ENCODE measurements around the gene PSMD5.

Gene PSMD5

DNA sequence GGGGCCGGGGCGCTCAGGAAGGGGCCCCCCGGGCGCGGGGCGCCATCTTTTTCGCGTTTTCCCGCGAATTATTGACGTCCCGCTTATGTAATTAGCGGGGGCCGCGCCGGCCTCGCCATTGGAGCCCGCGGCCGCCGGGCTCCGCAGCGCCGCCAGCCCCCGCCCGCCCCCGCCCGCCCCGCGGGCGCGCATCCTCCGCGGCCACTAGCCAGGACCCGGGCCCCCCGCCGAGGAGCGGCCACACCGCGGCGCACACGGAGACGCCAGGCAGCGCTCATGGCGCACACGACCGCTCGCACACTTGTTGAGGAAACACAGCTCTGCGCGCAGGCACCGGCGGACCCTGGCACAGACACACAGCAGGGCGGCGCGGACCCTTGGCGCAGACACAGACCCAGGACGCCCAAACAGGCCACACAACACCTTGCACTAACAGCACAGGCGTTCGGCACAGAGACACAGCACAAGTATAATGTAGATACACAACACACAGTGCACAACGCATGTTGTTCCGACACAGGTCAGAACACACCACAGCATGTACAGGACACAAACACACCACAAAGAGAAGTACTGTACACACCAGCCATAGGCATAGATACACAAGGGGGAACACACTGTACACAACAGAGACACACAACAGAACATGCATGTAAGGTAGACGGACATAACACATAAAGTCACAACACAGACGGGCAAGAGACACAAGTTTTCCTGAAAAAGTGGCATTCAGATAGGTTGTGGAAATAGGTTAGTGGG lies 34.7 kb upstream of the PSMD5 start:
- TF ChIP-seq, protein P1, sequence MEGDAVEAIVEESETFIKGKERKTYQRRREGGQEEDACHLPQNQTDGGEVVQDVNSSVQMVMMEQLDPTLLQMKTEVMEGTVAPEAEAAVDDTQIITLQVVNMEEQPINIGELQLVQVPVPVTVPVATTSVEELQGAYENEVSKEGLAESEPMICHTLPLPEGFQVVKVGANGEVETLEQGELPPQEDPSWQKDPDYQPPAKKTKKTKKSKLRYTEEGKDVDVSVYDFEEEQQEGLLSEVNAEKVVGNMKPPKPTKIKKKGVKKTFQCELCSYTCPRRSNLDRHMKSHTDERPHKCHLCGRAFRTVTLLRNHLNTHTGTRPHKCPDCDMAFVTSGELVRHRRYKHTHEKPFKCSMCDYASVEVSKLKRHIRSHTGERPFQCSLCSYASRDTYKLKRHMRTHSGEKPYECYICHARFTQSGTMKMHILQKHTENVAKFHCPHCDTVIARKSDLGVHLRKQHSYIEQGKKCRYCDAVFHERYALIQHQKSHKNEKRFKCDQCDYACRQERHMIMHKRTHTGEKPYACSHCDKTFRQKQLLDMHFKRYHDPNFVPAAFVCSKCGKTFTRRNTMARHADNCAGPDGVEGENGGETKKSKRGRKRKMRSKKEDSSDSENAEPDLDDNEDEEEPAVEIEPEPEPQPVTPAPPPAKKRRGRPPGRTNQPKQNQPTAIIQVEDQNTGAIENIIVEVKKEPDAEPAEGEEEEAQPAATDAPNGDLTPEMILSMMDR (IDR thresholded peaks at IDR 0.05) = peak; percentile 15; the same call in 1 of the 2 replicates

DNA sequence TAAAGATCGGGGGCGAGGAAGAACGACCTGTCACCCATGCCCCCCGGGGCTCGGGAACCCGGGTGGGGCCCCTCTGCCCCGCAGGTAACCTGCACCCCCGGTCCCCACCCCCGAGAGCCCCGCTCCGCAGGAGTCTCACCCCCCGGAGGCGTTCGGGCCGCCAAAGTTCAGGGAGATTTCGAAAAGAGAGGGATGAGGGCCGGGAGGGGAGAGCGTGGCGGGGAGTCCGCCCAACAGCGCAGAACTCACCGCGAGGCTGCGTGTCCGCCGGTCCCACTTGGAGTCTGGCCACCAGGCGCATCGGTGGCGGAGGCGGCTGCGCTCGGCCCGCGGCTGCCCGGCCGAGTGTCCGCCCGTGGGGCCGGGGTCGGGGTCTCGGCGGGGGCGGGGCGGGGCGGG lies 34.1 kb upstream of the PSMD5 start, which contains the start of gene PHF19:
PHF19 (minus strand) TSS at position 347 of the 399 bp plus-strand sequence. CDS start 2,447 bp downstream, outside the sequence.
- TF ChIP-seq, protein P1 (IDR thresholded peaks at IDR 0.05) = no peak

DNA sequence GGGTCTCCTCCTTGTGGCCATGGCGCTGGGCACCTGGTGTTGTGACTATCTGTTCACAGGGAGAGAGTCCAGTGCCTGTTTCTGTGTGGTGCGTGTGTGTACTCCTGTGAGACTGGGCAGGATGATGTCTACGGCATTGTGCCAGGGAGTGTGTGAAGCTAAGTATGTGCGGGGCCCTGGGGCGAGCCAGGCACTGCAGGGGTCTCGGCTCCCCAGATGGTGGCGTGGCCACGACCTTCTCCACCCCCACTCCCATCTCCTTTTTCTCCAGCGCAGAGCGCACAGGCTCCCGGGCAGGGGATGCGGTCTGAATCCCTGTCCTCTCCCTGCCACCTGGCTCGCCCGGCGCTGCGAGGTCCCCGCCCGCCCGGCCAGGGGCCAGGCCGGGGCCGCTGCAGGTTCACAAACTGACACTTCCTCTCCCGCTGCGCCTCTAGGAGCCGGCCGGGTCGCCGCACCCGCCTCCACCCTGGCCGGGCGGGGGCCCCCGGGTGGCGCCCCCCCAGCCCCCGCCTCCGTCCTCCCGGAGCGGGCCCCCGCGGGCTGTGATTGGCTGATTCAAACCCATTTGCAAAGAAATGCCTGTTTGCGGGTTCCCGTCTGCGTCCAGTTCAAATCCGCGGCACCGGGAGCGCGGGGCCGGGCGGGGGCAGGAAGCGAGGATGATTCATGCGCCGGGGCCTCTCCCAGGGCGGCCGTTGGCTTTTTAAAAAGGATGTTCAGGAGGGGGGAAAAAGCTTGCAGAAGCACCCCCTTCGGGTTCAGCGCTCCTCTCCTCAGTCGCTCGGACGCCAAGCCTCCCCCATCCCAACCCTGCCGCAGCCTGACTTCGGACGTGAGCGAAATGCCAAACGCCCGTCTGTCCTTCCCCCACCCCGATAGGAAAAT lies 33.5 kb upstream of the PSMD5 start:
- TF ChIP-seq, protein P1 (IDR thresholded peaks at IDR 0.05) = no peak

DNA sequence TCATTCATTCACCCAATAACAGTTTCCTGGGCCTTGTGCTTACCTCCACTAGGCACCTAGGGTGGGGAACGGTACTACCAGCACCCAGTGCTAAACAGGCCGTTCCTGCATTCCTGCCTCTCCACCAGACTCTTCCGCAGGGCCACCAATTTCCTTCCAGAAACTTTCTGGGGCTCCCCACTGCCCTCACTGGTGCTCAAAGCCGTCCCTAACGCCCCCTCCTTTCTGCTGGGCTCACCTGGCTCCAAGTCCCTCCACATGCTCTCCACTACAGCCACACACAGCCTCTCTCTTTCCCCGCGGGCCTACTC lies 32.9 kb upstream of the PSMD5 start:
- TF ChIP-seq, protein P1 (IDR thresholded peaks at IDR 0.05) = no peak

DNA sequence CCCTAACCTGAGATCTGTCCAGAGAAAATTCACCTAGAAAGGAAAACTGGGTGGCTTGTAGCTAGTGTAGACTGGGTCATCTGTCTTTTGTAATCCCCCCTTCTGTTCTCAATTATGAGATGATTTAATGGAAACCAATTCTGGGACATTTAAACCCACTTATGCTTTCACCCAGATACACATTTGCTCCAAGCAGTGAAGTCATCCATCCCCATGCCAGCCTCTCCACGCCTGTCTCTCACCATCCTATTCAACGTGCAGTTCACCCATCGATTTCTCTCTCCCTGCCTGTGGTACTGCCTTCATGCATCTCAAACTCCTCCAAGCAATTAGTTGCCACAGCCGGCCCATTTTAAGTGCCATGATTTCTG lies 32.5 kb upstream of the PSMD5 start:
- TF ChIP-seq, protein P1 (IDR thresholded peaks at IDR 0.05) = no peak

DNA sequence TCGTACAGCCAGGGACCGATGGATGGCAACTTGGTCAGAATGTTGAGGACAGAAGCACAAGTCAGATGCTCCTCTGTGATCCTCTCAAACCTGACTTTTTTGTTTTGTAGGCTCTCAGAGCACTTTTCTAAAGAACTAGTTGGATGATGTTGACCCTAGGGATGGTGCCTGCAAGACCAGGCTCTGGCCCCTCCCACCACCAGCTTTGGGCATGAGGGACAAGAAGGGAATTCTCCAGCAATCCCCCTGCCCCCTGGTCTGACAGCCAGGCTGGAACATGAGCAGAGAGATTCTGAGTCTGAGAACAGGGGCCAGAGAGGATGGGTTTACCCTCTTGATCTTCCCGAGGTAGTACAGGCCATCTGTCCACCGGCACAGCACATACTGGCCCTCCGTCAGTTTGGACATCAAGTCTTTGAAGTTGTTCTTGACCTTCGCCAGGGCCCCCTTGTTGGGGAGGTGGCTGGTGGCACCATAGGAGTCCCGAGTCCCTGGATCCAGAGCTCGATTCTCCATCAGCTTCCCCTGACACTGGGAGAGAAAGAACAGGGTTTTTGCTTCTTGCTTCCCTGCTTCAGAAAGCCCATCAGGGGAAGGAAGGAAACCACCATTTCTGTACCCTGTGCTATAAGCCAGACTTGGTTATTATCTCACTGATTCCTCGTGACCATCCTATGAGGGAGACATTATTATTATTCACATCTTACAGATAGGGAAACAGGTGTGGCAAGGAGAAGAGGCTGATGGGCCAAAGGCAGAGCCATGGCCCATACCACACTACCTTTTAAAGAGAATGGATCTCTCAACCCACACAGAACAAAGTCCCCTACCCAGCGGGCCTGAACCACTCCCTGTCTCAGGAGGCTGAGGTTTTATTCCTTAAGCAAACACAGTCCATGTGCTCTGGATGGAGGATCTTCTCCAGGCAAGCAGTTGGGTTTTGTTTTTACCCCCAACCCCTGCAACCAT lies 31.8 kb upstream of the PSMD5 start:
- TF ChIP-seq, protein P1 (IDR thresholded peaks at IDR 0.05) = no peak

DNA sequence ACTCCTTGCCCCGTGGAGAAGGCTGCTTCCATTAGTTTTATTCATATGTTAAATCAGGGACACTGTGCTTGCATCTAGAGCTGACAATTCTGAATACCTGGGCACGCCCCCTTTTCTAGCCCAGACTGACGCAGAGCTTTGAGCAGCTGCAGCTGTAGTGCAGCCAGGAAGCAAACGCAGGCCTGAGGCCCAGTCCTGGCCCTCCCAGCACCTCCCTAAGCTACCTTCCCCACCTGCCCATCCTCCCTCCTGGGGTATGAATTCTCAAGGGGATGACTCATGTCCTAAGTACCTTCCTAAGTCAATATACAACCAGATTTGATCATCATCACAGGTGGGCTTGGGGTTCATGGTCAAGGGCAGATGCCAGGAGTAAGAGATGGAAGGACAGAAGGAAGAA lies 30.8 kb upstream of the PSMD5 start:
- TF ChIP-seq, protein P1 (IDR thresholded peaks at IDR 0.05) = no peak

All from LNCAP (cell line).